ENCODE results near the gene KCNF1. TPM values are rescaled to one million over a fixed set of nuclear protein-coding genes. Genes with fewer than 3 reads are reported as not detected.

The KCNF1 gene
- total and polyA plus RNA-seq, 5 donors: 0.45 to 0.76 (median 0.52) TPM

GRCh38 chr2:10960606-10961489, 49.1 kb downstream of the KCNF1 start:
- ATAC-seq: peak in 1 of 2 donors; percentile 19
- intact Hi-C loops (cut with DNase I): no loop called here
- Histone ChIP-seq H3K4me1 (ENCODE audit: control insufficient read depth, insufficient read depth, low read length) (no peaks in the 10 kb centered on the region), H3K4me3 (ENCODE audit: low read length) (no peak overlapping the region), H3K27me3 (ENCODE audit: control insufficient read depth, insufficient read depth) (no peaks in the 10 kb centered on the region), H3K9me3 (ENCODE audit: control insufficient read depth, low read length) (no peaks in the 10 kb centered on the region), H3K27ac (ENCODE audit: low read length) (no peak overlapping the region)
- WGBS: 88% methylated on average over 58 of the region's 58 CpGs
- no peak for DNase-seq

DNA sequence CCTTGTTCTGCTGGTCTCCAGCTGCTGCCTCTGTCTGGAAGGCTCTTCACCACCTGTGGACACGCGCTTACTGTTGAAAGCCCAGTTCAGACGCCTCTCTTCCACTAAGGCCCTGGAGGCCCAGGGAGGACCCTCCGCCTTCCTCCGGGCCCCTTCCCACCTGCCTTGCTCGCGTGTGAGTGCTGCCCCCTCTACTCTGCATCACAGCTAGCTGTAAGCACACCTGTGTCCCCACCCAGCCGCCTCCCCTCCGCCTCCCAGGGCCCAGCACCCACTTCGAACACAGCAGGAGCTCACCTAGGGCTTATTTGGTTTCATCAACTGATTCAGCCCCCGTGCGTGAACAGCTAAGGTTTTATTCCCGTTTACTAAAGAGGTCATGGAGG, 49.7 kb downstream of the KCNF1 start:
- WGBS: 88% methylated on average over 13 of the region's 13 CpGs
- H3K4me1 ChIP-seq (ENCODE audit: control insufficient read depth, insufficient read depth, low read length): no peaks in the 10 kb centered on the region
- H3K27me3 ChIP-seq (ENCODE audit: control insufficient read depth, insufficient read depth): no peaks in the 10 kb centered on the region
- ATAC-seq (no peak), DNase-seq (no peak)
- intact Hi-C loops (cut with DNase I): no loop called here
- no peaks in the 10 kb centered on the region for H3K9me3 ChIP-seq (ENCODE audit: control insufficient read depth, low read length)
- no peak overlapping the region for H3K4me3 ChIP-seq (ENCODE audit: low read length)
- H3K27ac ChIP-seq (ENCODE audit: low read length): no peak overlapping the region

DNA sequence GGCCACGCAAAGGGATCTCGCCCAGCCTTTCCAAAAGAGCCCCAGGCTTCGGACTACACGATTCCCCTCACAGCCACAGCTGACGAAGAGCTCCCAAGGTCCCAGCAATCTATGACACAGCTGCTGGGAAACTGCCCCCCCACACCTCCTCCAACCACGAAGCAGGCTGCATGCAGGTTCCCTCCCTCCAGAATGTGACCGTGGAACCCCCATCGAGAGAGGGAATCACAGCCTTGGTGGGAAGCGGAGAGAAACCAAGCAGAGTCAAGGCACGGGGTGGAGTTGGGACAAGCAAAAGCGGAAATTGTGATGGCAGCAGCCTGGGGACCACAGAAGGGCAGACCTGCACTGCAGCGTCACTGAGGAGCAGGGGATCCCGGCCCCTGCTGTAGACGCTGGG, 50.3 kb downstream of the KCNF1 start:
- no peak overlapping the region for H3K27ac ChIP-seq (ENCODE audit: low read length)
- no peak overlapping the region for H3K4me3 ChIP-seq (ENCODE audit: low read length)
- WGBS: 89% methylated on average over 14 of the region's 14 CpGs
- H3K9me3 ChIP-seq (ENCODE audit: control insufficient read depth, low read length): no peaks in the 10 kb centered on the region
- intact Hi-C loops (cut with DNase I): no loop called here
- H3K27me3 ChIP-seq (ENCODE audit: control insufficient read depth, insufficient read depth): no peaks in the 10 kb centered on the region
- DNase-seq (no peak), ATAC-seq (no peak)
- no peaks in the 10 kb centered on the region for H3K4me1 ChIP-seq (ENCODE audit: control insufficient read depth, insufficient read depth, low read length)

- 32% methylated on average over 8 of the region's 8 CpGs for WGBS
- no peak overlapping the region for H3K4me3 ChIP-seq (ENCODE audit: low read length)
- no peak overlapping the region for H3K27ac ChIP-seq (ENCODE audit: low read length)
- no peaks in the 10 kb centered on the region for H3K9me3 ChIP-seq (ENCODE audit: control insufficient read depth, low read length)
- ATAC-seq: no peak
- DNase-seq: peak in 1 of 3 donors; percentile 67
- no peaks in the 10 kb centered on the region for H3K27me3 ChIP-seq (ENCODE audit: control insufficient read depth, insufficient read depth)
- no peaks in the 10 kb centered on the region for H3K4me1 ChIP-seq (ENCODE audit: control insufficient read depth, insufficient read depth, low read length)
- intact Hi-C loops (cut with DNase I): no loop called here
Observed at GRCh38 chr2:10963155-10963554, 51.4 kb downstream of the KCNF1 start.

Other genes starting within 250 kb of the KCNF1 start
- gene NOL10, start 222.0 kb upstream of the KCNF1 start, total RNA-seq: 10 to 100 TPM; 17.1 to 17.9 (median 17.7) TPM
- 9.6 TPM for gene NOL10, start 222.0 kb upstream of the KCNF1 start, polyA plus RNA-seq
- under 1 TPM in 2 of 4 donors, not detected in 2; 0.09 to 0.36 TPM for gene ATP6V1C2, start 190.3 kb upstream of the KCNF1 start, total RNA-seq
- 0.52 TPM for gene ATP6V1C2, start 190.3 kb upstream of the KCNF1 start, polyA plus RNA-seq
- 100 to 1,000 TPM in 3 of 4 donors, 10 to 100 TPM in 1; 86.7 to 148 (median 133) TPM for gene PDIA6, start 99.1 kb upstream of the KCNF1 start, total RNA-seq
- 75.7 TPM for gene PDIA6, start 99.1 kb upstream of the KCNF1 start, polyA plus RNA-seq
- gene SLC66A3, start 243.5 kb downstream of the KCNF1 start, total RNA-seq: 10 to 100 TPM; 10.2 to 14.6 (median 12.6) TPM
- 12.2 TPM for gene SLC66A3, start 243.5 kb downstream of the KCNF1 start, polyA plus RNA-seq

All from right cardiac atrium (tissue), 5 donors.